HCT116 (cell line): ENCODE data around the gene MYO16. TPM values are rescaled to one million over a fixed set of nuclear protein-coding genes. Genes with fewer than 3 reads are reported as not detected.

Experiments
- ATAC-seq: fragments of 200-7000 bp; cut with Tn5 transposase; 2 replicates; pipeline ENCODE4 v1.9.1; 2020; ENCODE audit warnings: mild to moderate bottlenecking, moderate library complexity
- BruUV-seq: library from RNA; stranded (reverse); fragments of 400-500 nt; replicated peaks from 2 replicates; lab custom pipeline; 2021; lab: Mats Ljungman, UMichigan
- CTCF ChIA-PET: fragments of 300-600 bp; sonication (Branson Sonifier 250); formaldehyde crosslinking; loops from one replicate; lab custom pipeline; 2021; ENCODE audit warnings: antibody characterized with exemption; lab: Charles Lee
- POLR2A ChIA-PET: fragments of 300-600, 350-600 bp; sonication (Branson Sonifier 250); formaldehyde crosslinking; loops from one replicate; lab custom pipeline; 2021; ENCODE audit warnings: antibody characterized with exemption; lab: Charles Lee
- RAD21 ChIA-PET, 2 experiments: fragments of 300-600 bp; sonication (Branson Sonifier 250); formaldehyde crosslinking; loops; one replicate each; lab custom pipeline; 2023; ENCODE audit warnings: low total read pairs in 2 of 2; ENCODE audit not compliant: uncharacterized antibody in 2 of 2, unreplicated experiment in 2 of 2, low non-redundant PET in 1 of 2; lab: Charles Lee
- DNase-seq: peaks from one replicate; pipeline ENCODE4 v3.0.0-alpha.2; 2010; ENCODE audit warnings: low read depth, low spot score
- H2AFZ ChIP-seq: fragments of 200-600 bp; shearing (Covaris generic), sonication (generic); 2 replicates; pipeline ENCODE4 v1.6.1; 2017; ENCODE audit warnings: low read depth, mixed run types, mixed read lengths, antibody characterized with exemption, low read length; ENCODE audit not compliant: poor library complexity, severe bottlenecking
- H3K27ac ChIP-seq: 2 replicates; pipeline ENCODE4 v1.5.1; 2012; ENCODE audit warnings: low read depth, low read length
- H3K27me3 ChIP-seq: fragments of 200-600 bp; sonication (generic); 2 replicates; pipeline ENCODE4 v1.6.1; 2016; ENCODE audit warnings: mixed run types, low read length, mixed read lengths; ENCODE audit not compliant: insufficient read depth
- H3K36me3 ChIP-seq, 2 experiments: fragments of 200-500 bp in 1 of 2; fragments of 200-600 bp in 1 of 2; sonication (Bioruptor generic) in 1 of 2; sonication (generic) in 1 of 2; 2 replicates each; pipeline versions ENCODE4 v1.5.1 to v1.6.1; 2014 to 2016; ENCODE audit warnings: low read length in 2 of 2, inconsistent platforms in 1 of 2, mixed read lengths in 1 of 2, mixed run types in 1 of 2; ENCODE audit not compliant: insufficient read depth in 2 of 2, control insufficient read depth in 1 of 2
- H3K4me1 ChIP-seq, 2 experiments: fragments of 200-600 bp in 1 of 2; sonication (generic) in 1 of 2; 2 replicates each; pipeline versions ENCODE4 v1.5.1 to v1.6.1; 2012 to 2017; ENCODE audit warnings: low read length in 2 of 2, inconsistent platforms in 1 of 2, mild to moderate bottlenecking in 1 of 2, mixed read lengths in 1 of 2, mixed run types in 1 of 2, moderate library complexity in 1 of 2; ENCODE audit not compliant: insufficient read depth in 2 of 2, control insufficient read depth in 1 of 2
- H3K4me2 ChIP-seq: fragments of 200-600 bp; sonication (generic); 2 replicates; pipeline ENCODE4 v1.6.1; 2017; ENCODE audit warnings: mixed run types, low read length, mixed read lengths
- H3K4me3 ChIP-seq, 2 experiments: fragments of 200-600 bp in 1 of 2; sonication (generic) in 1 of 2; replicated peaks in 1 of 2; 2 replicates each; pipeline ENCODE4 v1.5.1; 2011 to 2016; ENCODE audit warnings: low read length in 2 of 2, control low read depth in 1 of 2, low read depth in 1 of 2, mild to moderate bottlenecking in 1 of 2, mixed read lengths in 1 of 2, mixed run types in 1 of 2
- H3K79me2 ChIP-seq: fragments of 200-600 bp; sonication (generic); 2 replicates; pipeline ENCODE4 v1.6.1; 2017; ENCODE audit warnings: mild to moderate bottlenecking, mixed run types, low read length, moderate library complexity, mixed read lengths; ENCODE audit not compliant: insufficient read depth
- H3K9ac ChIP-seq: fragments of 200-600 bp; sonication (generic); 2 replicates; pipeline ENCODE4 v1.6.1; 2016; ENCODE audit warnings: low read length, mixed read lengths
- H3K9me2 ChIP-seq: fragments of 200-600 bp; sonication (generic), shearing (Covaris generic); 2 replicates; pipeline ENCODE4 v1.6.1; 2017; ENCODE audit warnings: mixed run types, mild to moderate bottlenecking, moderate library complexity; ENCODE audit not compliant: insufficient read depth
- H3K9me3 ChIP-seq, 2 experiments: fragments of 200-500 bp in 1 of 2; fragments of 200-600 bp in 1 of 2; sonication (Bioruptor generic) in 1 of 2; sonication (generic) in 1 of 2; 2 replicates each; pipeline ENCODE4 v1.6.1; 2014 to 2017; ENCODE audit warnings: low read length in 2 of 2, mixed read lengths in 2 of 2, inconsistent platforms in 1 of 2, low read depth in 1 of 2, mild to moderate bottlenecking in 1 of 2, mixed run types in 1 of 2, moderate library complexity in 1 of 2; ENCODE audit not compliant: control insufficient read depth in 1 of 2, insufficient read depth in 1 of 2
- H4K20me1 ChIP-seq: fragments of 200-600 bp; sonication (generic), shearing (Covaris generic); 2 replicates; pipeline ENCODE4 v1.6.1; 2017; ENCODE audit warnings: mixed run types, mild to moderate bottlenecking, moderate library complexity; ENCODE audit not compliant: insufficient read depth
- ATF3 ChIP-seq: IDR thresholded peaks from 2 replicates; pipeline ENCODE4 v1.6.1; 2012
- CBX3 ChIP-seq: IDR thresholded peaks from 2 replicates; pipeline ENCODE4 v1.6.1; 2012; ENCODE audit warnings: low read depth
- CTCF ChIP-seq, 3 experiments: fragments of 200-600 bp in 1 of 3; sonication (generic) in 1 of 3; IDR thresholded peaks in 2 of 3; conservative IDR thresholded peaks in 1 of 3; 2 replicates each; pipeline ENCODE4 v1.5.1; 2012 to 2017; ENCODE audit warnings: low read depth in 2 of 3, low read length in 2 of 3, antibody characterized with exemption in 1 of 3, borderline replicate concordance in 1 of 3, control low read depth in 1 of 3, mild to moderate bottlenecking in 1 of 3, mixed read lengths in 1 of 3, mixed run types in 1 of 3, moderate library complexity in 1 of 3; ENCODE audit not compliant: insufficient read depth in 1 of 3
- ELF1 ChIP-seq: IDR thresholded peaks from 2 replicates; pipeline ENCODE4 v1.6.1; 2012; ENCODE audit warnings: low read depth, borderline replicate concordance
- EZH2phosphoT487 ChIP-seq: fragments of 200-600 bp; IDR thresholded peaks from 2 replicates; pipeline ENCODE4 v1.6.1; 2018; ENCODE audit warnings: antibody characterized with exemption, borderline replicate concordance
- MAX ChIP-seq: IDR thresholded peaks from 2 replicates; pipeline ENCODE4 v1.6.1; 2012
- POLR2AphosphoS5 ChIP-seq: IDR thresholded peaks from 2 replicates; pipeline ENCODE4 v1.6.1; 2011; ENCODE audit warnings: mild to moderate bottlenecking, low read depth, low read length, moderate library complexity
- SIN3A ChIP-seq: IDR thresholded peaks from 2 replicates; pipeline ENCODE4 v1.6.1; 2012; ENCODE audit warnings: low read depth
- YY1 ChIP-seq: IDR thresholded peaks from 2 replicates; pipeline ENCODE4 v1.6.1; 2011; ENCODE audit warnings: low read length, low read depth, moderate library complexity, mild to moderate bottlenecking; ENCODE audit not compliant: insufficient replicate concordance; ENCODE audit errors: extremely low read depth
- ZFX ChIP-seq: fragments of 450-650 bp; IDR thresholded peaks from 2 replicates; pipeline ENCODE4 v1.6.1; 2017
- intact Hi-C: fragments of 100-400 bp; cut with micrococcal nuclease; formaldehyde crosslinking; loops from 2 replicates; pipeline ENCODE4 v1.10.0; 2022
- total RNA-seq: library from RNA; stranded (reverse); gene quantifications from one replicate; pipeline ENCODE4 v1.2.1, GENCODE V29; 2021; ENCODE audit not compliant: unreplicated experiment

The MYO16 gene
- total RNA-seq, 1 experiment from 2014 or later = 0.07 TPM

- ATAC-seq = peak; percentile 41
- H3K27ac ChIP-seq = peak overlapping the region; percentile 1; the same call in 1 of the 2 replicates
These were observed 624.9 kb downstream of the MYO16 start for GRCh38 chr13:109254274-109254673.

More at GRCh38 chr13:109254274-109254673, 624.9 kb downstream of the MYO16 start:
- Histone ChIP-seq H3K4me2 (peak overlapping the region; percentile 63), H3K4me1 (peaks cover 34 to 100% of the 10 kb centered on the region in 2 experiments), H3K4me3 (no peak overlapping the region; a peak in 1 of 4 replicates), H3K79me2 (peaks cover 32% of the 10 kb centered on the region; the same call in 1 of the 2 replicates), H3K9me2 (no peaks in the 10 kb centered on the region), H3K9me3 (no peaks in the 10 kb centered on the region), H3K36me3 (no peaks in the 10 kb centered on the region), H2AFZ (peak overlapping the region; percentile 40), H3K9ac (peak overlapping the region; percentile 52), H4K20me1 (no peaks in the 10 kb centered on the region), H3K27me3 (no peaks in the 10 kb centered on the region)
- ChIA-PET RAD21 (no interaction called here), POLR2A (no interaction called here), CTCF (no interaction called here)
- DNase-seq = no peak
- BruUV-seq = no TSS peak
- intact Hi-C loops = no loop called here
- TF ChIP-seq EZH2phosphoT487 = no peak
- TF ChIP-seq YY1 = no peak
- TF ChIP-seq CBX3 = no peak
- TF ChIP-seq ATF3 = no peak
- TF ChIP-seq ZFX = no peak
- no peak for TF ChIP-seq MAX
- TF ChIP-seq ELF1 = no peak
- no peak for TF ChIP-seq SIN3A
- TF ChIP-seq POLR2AphosphoS5 = no peak
- no peak for TF ChIP-seq CTCF (IDR thresholded peaks at IDR 0.05 in 2 of 3, conservative IDR thresholded peaks at IDR 0.05 in 1 of 3; ENCODE audit: borderline replicate concordance in 1 of 3, insufficient read depth in 1 of 3, low read depth in 2 of 3, low read length in 2 of 3)
